PC-3 (cell line): Measurements from ENCODE around the gene CERK.

Source experiments
- EZH2 ChIP-seq: fragments of 300-600 bp; sonication (generic); IDR thresholded peaks from one replicate; pipeline ENCODE4 v1.6.1; 2017; ENCODE audit warnings: antibody characterized with exemption, mild to moderate bottlenecking, low read length; ENCODE audit not compliant: unreplicated experiment
- EZH2phosphoT487 ChIP-seq: fragments of 300-600 bp; sonication (generic); IDR thresholded peaks from 2 replicates; pipeline ENCODE4 v1.6.1; 2018; ENCODE audit warnings: mild to moderate bottlenecking, antibody characterized with exemption, low read length, borderline replicate concordance
- TF ChIP-seq, protein P1 (sequence below): fragments of 300-600 bp; sonication (generic); conservative IDR thresholded peaks from 2 replicates; pipeline ENCODE4 v1.5.1; 2017; ENCODE audit warnings: antibody characterized with exemption, low read depth, mild to moderate bottlenecking, low read length

DNA sequence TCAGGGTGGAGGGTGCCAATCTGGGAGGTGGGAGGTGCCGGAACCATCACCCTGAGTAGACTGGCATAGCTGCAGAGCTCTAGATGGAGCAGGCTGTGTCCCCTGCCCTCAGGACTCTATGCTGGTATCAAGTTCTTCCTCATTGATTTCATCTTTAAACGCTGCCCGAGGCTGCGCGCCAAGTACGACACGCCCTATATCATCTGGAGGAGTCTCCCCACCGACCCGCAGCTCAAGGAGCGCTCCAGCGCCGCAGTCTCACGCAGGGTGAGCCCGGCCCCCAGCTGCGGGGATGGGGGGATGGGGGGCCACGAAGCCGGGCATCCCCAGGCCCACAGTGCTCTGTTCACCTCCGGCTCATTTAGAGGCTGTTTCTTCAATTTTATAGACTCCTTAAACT lies 65.3 kb downstream of the CERK start:
- TF ChIP-seq, protein P1, sequence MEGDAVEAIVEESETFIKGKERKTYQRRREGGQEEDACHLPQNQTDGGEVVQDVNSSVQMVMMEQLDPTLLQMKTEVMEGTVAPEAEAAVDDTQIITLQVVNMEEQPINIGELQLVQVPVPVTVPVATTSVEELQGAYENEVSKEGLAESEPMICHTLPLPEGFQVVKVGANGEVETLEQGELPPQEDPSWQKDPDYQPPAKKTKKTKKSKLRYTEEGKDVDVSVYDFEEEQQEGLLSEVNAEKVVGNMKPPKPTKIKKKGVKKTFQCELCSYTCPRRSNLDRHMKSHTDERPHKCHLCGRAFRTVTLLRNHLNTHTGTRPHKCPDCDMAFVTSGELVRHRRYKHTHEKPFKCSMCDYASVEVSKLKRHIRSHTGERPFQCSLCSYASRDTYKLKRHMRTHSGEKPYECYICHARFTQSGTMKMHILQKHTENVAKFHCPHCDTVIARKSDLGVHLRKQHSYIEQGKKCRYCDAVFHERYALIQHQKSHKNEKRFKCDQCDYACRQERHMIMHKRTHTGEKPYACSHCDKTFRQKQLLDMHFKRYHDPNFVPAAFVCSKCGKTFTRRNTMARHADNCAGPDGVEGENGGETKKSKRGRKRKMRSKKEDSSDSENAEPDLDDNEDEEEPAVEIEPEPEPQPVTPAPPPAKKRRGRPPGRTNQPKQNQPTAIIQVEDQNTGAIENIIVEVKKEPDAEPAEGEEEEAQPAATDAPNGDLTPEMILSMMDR, result no peak
- TF ChIP-seq EZH2 (no peak), EZH2phosphoT487 (no peak)
